WTC11 (cell line): ENCODE measurements around the gene WDR59. TPM values are rescaled to one million over a fixed set of nuclear protein-coding genes. Genes with fewer than 3 reads are reported as not detected.

Experiments used
- ATAC-seq: fragments of 200-7000 bp; cut with Tn5 transposase; 2 replicates; pipeline ENCODE4 v1.10.0; 2021; ENCODE audit warnings: mild to moderate bottlenecking, moderate library complexity
- CTCF ChIA-PET: fragments of 300-600 bp; sonication (Branson Sonifier 250); formaldehyde crosslinking; loops from one replicate; lab custom pipeline; 2021; ENCODE audit warnings: antibody characterized with exemption; lab: Charles Lee
- POLR2A ChIA-PET: fragments of 350-600 bp; sonication (Branson Sonifier 250); formaldehyde crosslinking; loops from one replicate; lab custom pipeline; 2021; ENCODE audit warnings: antibody characterized with exemption; lab: Charles Lee
- DNase-seq: peaks from one replicate; pipeline ENCODE4 v3.0.0; 2021; ENCODE audit warnings: low spot score
- H3K27ac Mint-ChIP-seq: 2 replicates; pipeline ENCODE4 v1.8.0; 2021; ENCODE audit warnings: mixed read lengths
- H3K27me3 Mint-ChIP-seq: 2 replicates; pipeline ENCODE4 v1.8.0; 2021; ENCODE audit warnings: low read depth, mild to moderate bottlenecking, moderate library complexity, mixed read lengths
- H3K36me3 Mint-ChIP-seq: 2 replicates; pipeline ENCODE4 v1.8.0; 2021; ENCODE audit warnings: mixed read lengths
- H3K4me1 Mint-ChIP-seq: 2 replicates; pipeline ENCODE4 v1.8.0; 2022; ENCODE audit warnings: mixed read lengths
- H3K4me3 Mint-ChIP-seq: 2 replicates; pipeline ENCODE4 v1.8.0; 2021; ENCODE audit warnings: mild to moderate bottlenecking, moderate library complexity, mixed read lengths
- H3K9me3 Mint-ChIP-seq: 2 replicates; pipeline ENCODE4 v1.8.0; 2021; ENCODE audit warnings: mixed read lengths
- EMX1 ChIP-seq: fragments of 250-450 bp; sonication (Bioruptor Pico); IDR thresholded peaks from 2 replicates; pipeline ENCODE4 v1.8.0; 2021; ENCODE audit warnings: mild to moderate bottlenecking
- FOXK1 ChIP-seq: sonication (generic); formaldehyde crosslinking; IDR thresholded peaks from 2 replicates; pipeline ENCODE4 v1.8.0; 2022; ENCODE audit warnings: mild to moderate bottlenecking, moderate library complexity, missing genetic modification reagents
- SOX15 ChIP-seq: fragments of 250-450 bp; sonication (Bioruptor Pico); IDR thresholded peaks from 2 replicates; pipeline ENCODE4 v1.9.0; 2021; ENCODE audit warnings: mild to moderate bottlenecking
- SP1 ChIP-seq: sonication (generic); formaldehyde crosslinking; conservative IDR thresholded peaks from 2 replicates; pipeline ENCODE4 v1.8.1; 2022; ENCODE audit warnings: missing genetic modification reagents
- TCF7 ChIP-seq: sonication (generic); formaldehyde crosslinking; IDR thresholded peaks from 2 replicates; pipeline ENCODE4 v1.8.0; 2022; ENCODE audit warnings: mild to moderate bottlenecking, low read depth, missing genetic modification reagents, moderate library complexity
- TEAD4 ChIP-seq: sonication (generic); formaldehyde crosslinking; IDR thresholded peaks from 2 replicates; pipeline ENCODE4 v1.8.0; 2022; ENCODE audit warnings: mild to moderate bottlenecking, missing genetic modification reagents
- ZNF121 ChIP-seq: sonication (generic); formaldehyde crosslinking; IDR thresholded peaks from 2 replicates; pipeline ENCODE4 v1.8.0; 2023; ENCODE audit warnings: missing genetic modification reagents
- ZNF219 ChIP-seq: sonication (generic); formaldehyde crosslinking; IDR thresholded peaks from 2 replicates; pipeline ENCODE4 v1.8.0; 2023; ENCODE audit warnings: missing genetic modification reagents, mild to moderate bottlenecking, borderline replicate concordance
- ZNF317 ChIP-seq: sonication (generic); formaldehyde crosslinking; IDR thresholded peaks from 2 replicates; pipeline ENCODE4 v1.8.1; 2023; ENCODE audit warnings: low read depth, mild to moderate bottlenecking, moderate library complexity, missing genetic modification reagents, borderline replicate concordance
- total RNA-seq: library from RNA; stranded (reverse); gene quantifications from 3 replicates; pipeline ENCODE4 v1.2.3, GENCODE V29; 2021
- TF ChIP-seq, protein P1 (sequence below): sonication (generic); formaldehyde crosslinking; IDR thresholded peaks from 2 replicates; pipeline ENCODE4 v1.8.0; 2022; ENCODE audit warnings: mild to moderate bottlenecking, missing genetic modification reagents
- TF ChIP-seq, protein P2 (sequence below): fragments of 250-450 bp; sonication (Bioruptor Pico); IDR thresholded peaks from 2 replicates; pipeline ENCODE4 v1.9.0; 2021; ENCODE audit warnings: mild to moderate bottlenecking
- TF ChIP-seq, protein P3 (sequence below): sonication (generic); formaldehyde crosslinking; IDR thresholded peaks from 2 replicates; pipeline ENCODE4 v1.8.1; 2022; ENCODE audit warnings: mild to moderate bottlenecking, missing genetic modification reagents, moderate library complexity, borderline replicate concordance
- TF ChIP-seq, protein P4 (sequence below): fragments of 250-450 bp; sonication (Bioruptor Pico); IDR thresholded peaks from 2 replicates; pipeline ENCODE4 v2.1.2; 2022; ENCODE audit warnings: mild to moderate bottlenecking, moderate library complexity
- TF ChIP-seq, protein P5 (sequence below): sonication (generic); formaldehyde crosslinking; IDR thresholded peaks from 2 replicates; pipeline ENCODE4 v1.8.0; 2022; ENCODE audit warnings: mild to moderate bottlenecking, missing genetic modification reagents
- TF ChIP-seq, protein P6 (sequence below): sonication (generic); formaldehyde crosslinking; conservative IDR thresholded peaks from 2 replicates; pipeline ENCODE4 v1.8.1; 2022; ENCODE audit warnings: mild to moderate bottlenecking, missing genetic modification reagents
- TF ChIP-seq, protein P7 (sequence below): fragments of 250-450 bp; sonication (Bioruptor Pico); IDR thresholded peaks from 2 replicates; pipeline ENCODE4 v1.9.0; 2021; ENCODE audit warnings: moderate library complexity, mild to moderate bottlenecking, inconsistent platforms, borderline replicate concordance
- TF ChIP-seq, protein P8 (sequence below): fragments of 200-600 bp; IDR thresholded peaks from 2 replicates; pipeline ENCODE4 v1.8.0; 2022; ENCODE audit warnings: antibody characterized with exemption

Gene WDR59
- total RNA-seq, 1 experiment from 2014 or later = 100 TPM

DNA sequence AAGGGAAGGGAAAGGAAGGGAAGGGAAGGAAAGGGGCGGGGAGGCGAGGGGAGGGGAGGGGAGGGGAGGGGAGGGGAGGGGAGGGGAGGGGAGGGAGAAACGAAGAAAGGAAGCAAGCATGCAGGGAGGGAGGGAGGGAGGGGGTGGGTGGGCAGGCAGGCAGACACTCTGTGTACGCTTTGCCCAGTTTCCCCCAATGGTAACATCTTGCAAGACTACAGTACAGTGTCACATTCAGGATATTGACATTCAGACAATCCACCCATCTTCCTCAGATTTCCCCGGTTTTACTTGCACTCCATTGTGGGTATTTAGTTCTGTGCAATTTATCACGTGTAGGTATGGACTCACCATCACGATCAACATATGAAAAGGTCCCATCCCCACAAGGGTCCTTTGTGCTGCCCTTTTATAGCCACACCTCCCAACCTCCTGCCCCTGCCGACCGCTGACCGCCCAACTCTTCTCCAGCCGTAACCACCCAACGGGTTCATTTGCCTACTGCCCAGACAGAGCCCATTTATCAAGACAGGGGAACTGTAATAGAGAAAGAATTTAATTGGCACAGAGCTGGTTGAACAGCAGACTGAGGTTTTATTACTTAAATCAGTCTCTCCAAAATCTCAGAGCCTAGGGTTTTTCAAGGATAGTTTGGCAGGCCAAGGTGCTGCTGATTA, 118.9 kb downstream of the WDR59 start (continued):
- TF ChIP-seq, protein P1, sequence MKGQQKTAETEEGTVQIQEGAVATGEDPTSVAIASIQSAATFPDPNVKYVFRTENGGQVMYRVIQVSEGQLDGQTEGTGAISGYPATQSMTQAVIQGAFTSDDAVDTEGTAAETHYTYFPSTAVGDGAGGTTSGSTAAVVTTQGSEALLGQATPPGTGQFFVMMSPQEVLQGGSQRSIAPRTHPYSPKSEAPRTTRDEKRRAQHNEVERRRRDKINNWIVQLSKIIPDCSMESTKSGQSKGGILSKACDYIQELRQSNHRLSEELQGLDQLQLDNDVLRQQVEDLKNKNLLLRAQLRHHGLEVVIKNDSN (CRISPR knock-in tag) = peak; percentile 45; the same call in 1 of the 2 replicates
- TF ChIP-seq ZNF219 (no peak), SP1 (0 out of 2 replicates have a peak, but pooled peaks have one; percentile 17), TCF7 (CRISPR knock-in tag) (no peak), FOXK1 (CRISPR knock-in tag) (0 out of 2 replicates have a peak, but pooled peaks have one; percentile 32), EMX1 (CRISPR knock-in tag) (no peak), SOX15 (no peak)
- TF ChIP-seq, protein P2, sequence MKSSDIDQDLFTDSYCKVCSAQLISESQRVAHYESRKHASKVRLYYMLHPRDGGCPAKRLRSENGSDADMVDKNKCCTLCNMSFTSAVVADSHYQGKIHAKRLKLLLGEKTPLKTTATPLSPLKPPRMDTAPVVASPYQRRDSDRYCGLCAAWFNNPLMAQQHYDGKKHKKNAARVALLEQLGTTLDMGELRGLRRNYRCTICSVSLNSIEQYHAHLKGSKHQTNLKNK = no peak
- TF ChIP-seq, protein P3, sequence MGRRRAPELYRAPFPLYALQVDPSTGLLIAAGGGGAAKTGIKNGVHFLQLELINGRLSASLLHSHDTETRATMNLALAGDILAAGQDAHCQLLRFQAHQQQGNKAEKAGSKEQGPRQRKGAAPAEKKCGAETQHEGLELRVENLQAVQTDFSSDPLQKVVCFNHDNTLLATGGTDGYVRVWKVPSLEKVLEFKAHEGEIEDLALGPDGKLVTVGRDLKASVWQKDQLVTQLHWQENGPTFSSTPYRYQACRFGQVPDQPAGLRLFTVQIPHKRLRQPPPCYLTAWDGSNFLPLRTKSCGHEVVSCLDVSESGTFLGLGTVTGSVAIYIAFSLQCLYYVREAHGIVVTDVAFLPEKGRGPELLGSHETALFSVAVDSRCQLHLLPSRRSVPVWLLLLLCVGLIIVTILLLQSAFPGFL (CRISPR knock-in tag) = no peak
- TF ChIP-seq, protein P4, sequence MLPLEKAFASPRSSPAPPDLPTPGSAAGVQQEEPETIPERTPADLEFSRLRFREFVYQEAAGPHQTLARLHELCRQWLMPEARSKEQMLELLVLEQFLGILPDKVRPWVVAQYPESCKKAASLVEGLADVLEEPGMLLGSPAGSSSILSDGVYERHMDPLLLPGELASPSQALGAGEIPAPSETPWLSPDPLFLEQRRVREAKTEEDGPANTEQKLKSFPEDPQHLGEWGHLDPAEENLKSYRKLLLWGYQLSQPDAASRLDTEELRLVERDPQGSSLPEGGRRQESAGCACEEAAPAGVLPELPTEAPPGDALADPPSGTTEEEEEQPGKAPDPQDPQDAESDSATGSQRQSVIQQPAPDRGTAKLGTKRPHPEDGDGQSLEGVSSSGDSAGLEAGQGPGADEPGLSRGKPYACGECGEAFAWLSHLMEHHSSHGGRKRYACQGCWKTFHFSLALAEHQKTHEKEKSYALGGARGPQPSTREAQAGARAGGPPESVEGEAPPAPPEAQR (CRISPR knock-in tag) = no peak
- TF ChIP-seq, protein P5, sequence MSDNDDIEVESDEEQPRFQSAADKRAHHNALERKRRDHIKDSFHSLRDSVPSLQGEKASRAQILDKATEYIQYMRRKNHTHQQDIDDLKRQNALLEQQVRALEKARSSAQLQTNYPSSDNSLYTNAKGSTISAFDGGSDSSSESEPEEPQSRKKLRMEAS (CRISPR knock-in tag) = 0 out of 2 replicates have a peak, but pooled peaks have one; percentile 30
- TF ChIP-seq, protein P6, sequence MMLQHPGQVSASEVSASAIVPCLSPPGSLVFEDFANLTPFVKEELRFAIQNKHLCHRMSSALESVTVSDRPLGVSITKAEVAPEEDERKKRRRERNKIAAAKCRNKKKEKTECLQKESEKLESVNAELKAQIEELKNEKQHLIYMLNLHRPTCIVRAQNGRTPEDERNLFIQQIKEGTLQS (CRISPR knock-in tag) = no peak
- TF ChIP-seq, protein P7, sequence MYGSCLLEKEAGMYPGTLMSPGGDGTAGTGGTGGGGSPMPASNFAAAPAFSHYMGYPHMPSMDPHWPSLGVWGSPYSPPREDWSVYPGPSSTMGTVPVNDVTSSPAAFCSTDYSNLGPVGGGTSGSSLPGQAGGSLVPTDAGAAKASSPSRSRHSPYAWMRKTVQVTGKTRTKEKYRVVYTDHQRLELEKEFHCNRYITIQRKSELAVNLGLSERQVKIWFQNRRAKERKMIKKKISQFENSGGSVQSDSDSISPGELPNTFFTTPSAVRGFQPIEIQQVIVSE (CRISPR knock-in tag) = no peak

DNA sequence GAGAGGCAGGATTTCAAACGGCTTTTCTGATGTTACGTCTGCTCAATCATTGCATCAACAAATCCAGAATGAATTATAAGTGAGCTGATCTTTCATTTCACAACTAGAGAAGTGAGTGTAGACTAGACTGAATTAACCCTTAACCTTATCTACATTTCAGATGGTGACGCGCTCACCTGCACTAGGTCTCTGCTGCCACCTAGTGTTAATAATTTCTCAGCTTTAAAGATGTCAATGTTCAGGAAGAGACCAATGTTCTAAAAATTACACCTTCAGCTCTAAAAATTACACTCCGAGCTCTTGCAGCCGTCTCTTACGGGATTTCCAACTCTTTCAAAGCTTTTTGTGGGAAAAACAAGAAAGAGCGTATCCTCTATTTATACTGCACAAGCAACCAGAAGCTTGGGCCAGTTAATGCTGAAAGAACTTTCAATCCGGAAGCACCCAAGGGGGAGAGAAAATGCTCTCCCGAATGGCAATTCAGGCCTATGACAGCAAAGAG, 122.1 kb downstream of the WDR59 start:
- Mint-ChIP-seq H3K9me3 (peaks cover 5% of the 10 kb centered on the region; the same call in 1 of the 2 replicates), H3K36me3 (no peaks in the 10 kb centered on the region), H3K4me1 (peaks cover 43% of the 10 kb centered on the region), H3K27me3 (no peaks in the 10 kb centered on the region), H3K4me3 (no peak overlapping the region), H3K27ac (peak overlapping the region; percentile 77; the same call in 1 of the 2 replicates)
- peak; percentile 27; the same call in 1 of the 2 replicates for ATAC-seq
- no peak for TF ChIP-seq TEAD4 (CRISPR knock-in tag)
- no peak for TF ChIP-seq ZNF121 (CRISPR knock-in tag)
- no peak for TF ChIP-seq ZNF317 (CRISPR knock-in tag)
- TF ChIP-seq, protein P8, sequence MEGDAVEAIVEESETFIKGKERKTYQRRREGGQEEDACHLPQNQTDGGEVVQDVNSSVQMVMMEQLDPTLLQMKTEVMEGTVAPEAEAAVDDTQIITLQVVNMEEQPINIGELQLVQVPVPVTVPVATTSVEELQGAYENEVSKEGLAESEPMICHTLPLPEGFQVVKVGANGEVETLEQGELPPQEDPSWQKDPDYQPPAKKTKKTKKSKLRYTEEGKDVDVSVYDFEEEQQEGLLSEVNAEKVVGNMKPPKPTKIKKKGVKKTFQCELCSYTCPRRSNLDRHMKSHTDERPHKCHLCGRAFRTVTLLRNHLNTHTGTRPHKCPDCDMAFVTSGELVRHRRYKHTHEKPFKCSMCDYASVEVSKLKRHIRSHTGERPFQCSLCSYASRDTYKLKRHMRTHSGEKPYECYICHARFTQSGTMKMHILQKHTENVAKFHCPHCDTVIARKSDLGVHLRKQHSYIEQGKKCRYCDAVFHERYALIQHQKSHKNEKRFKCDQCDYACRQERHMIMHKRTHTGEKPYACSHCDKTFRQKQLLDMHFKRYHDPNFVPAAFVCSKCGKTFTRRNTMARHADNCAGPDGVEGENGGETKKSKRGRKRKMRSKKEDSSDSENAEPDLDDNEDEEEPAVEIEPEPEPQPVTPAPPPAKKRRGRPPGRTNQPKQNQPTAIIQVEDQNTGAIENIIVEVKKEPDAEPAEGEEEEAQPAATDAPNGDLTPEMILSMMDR = peak; percentile 70
- DNase-seq = no peak
- CTCF ChIA-PET = interaction anchor here (0.6 to 5.9 kb wide), 70 partner anchors 9 to 567 kb away, joined by 3 to 112 read pairs (median 5); partner anchors contain the start of genes FA2H, GLG1, LDHD and MLKL
- POLR2A ChIA-PET = interaction anchor here (0.6 to 0.9 kb wide), 4 partner anchors 15 to 196 kb away, joined by 3 to 7 read pairs (median 4); partner anchors contain the start of gene RFWD3
